Measurements from ENCODE around the gene POLR2C. TPM values are rescaled to one million over a fixed set of nuclear protein-coding genes. Genes with fewer than 3 reads are reported as not detected.

The POLR2C gene
- total and polyA plus RNA-seq, 2 experiments from 2014 or later = 40.0 to 163 TPM

DNA sequence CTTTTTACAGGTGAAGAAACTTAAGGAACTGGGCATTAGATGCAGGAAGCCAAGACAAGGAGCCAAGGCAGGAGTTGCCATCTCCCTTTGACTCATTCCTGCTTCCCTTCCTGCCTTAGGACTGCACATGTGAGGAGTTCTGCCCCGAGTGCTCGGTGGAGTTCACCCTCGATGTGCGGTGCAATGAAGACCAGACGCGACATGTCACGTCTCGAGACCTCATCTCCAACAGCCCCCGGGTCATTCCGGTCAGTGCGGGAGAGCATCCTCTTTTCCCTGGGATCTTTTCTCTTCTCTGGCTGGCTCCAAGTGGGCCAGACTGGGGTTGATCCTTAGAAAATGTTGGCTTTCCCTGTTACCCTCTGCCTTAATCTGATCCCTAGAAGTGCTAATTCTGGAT is 6.6 kb downstream of the POLR2C start:
- no peak overlapping the region for H3K4me3 ChIP-seq
- H3K27ac ChIP-seq = no peak overlapping the region
- H3K79me2 ChIP-seq (ENCODE audit: insufficient read depth) = peaks cover 44% of the 10 kb centered on the region
- H3F3A ChIP-seq (ENCODE audit: insufficient read depth) = peaks cover 40% of the 10 kb centered on the region
- no peaks in the 10 kb centered on the region for H3K9me3 ChIP-seq (ENCODE audit: low read depth)
- no peak for DNase-seq
- H4K20me1 ChIP-seq (ENCODE audit: insufficient read depth) = no peaks in the 10 kb centered on the region; the same call in 1 of the 2 replicates
- no peak overlapping the region for H3K4me2 ChIP-seq (ENCODE audit: unreplicated experiment)
- no peaks in the 10 kb centered on the region for H3K9me2 ChIP-seq (ENCODE audit: insufficient read depth)
- no peak overlapping the region for H3K9ac ChIP-seq
- H3K4me1 ChIP-seq (ENCODE audit: insufficient read depth) = peaks cover 8% of the 10 kb centered on the region
- H3K36me3 ChIP-seq (ENCODE audit: low read depth) = peaks cover 51% of the 10 kb centered on the region
- H2AFZ ChIP-seq = no peak overlapping the region
- no peaks in the 10 kb centered on the region for H3K27me3 ChIP-seq (replicated peaks; ENCODE audit: insufficient read depth)
- in situ Hi-C loops (cut with MboI) = no loop called here
- TF ChIP-seq EZH2phosphoT487 (IDR thresholded peaks at IDR 0.05; ENCODE audit: insufficient read depth, low read depth) (no peak), EZH2 (IDR thresholded peaks at IDR 0.05; ENCODE audit: insufficient read depth, poor library complexity, severe bottlenecking) (no peak)
- 86 to 90% methylated on average over 11 of the region's 11 CpGs for WGBS, 2 experiments (ENCODE audit: low coverage in 1 of 2, low lambda C conversion rate in 2 of 2, missing lambda C conversion rate in 2 of 2)

DNA sequence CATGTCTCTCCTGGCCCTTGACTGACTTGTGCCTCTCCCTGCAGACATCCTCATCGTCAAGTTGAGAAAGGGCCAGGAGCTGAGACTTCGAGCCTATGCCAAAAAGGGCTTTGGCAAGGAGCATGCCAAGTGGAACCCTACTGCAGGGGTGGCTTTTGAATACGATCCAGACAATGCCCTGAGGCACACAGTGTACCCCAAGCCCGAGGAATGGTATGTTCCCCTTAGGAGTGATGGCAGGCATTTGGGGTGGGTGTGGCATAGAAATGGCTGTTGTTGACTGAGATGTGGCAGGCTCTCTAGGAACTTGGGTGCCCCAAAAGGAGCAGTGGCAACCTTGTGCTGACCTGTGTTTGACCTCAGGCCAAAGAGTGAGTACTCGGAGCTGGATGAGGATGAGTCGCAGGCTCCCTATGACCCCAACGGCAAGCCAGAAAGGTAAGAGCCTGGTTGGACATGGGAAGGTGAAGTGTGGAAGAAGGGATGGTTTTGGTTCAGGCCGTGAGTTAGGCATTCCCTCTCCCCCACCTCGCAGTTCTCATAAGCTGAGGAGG is 7.5 kb downstream of the POLR2C start:
- 78 to 81% methylated on average over 9 of the region's 9 CpGs for WGBS, 2 experiments (ENCODE audit: low coverage in 1 of 2, low lambda C conversion rate in 2 of 2, missing lambda C conversion rate in 2 of 2)
- Histone ChIP-seq H4K20me1 (ENCODE audit: insufficient read depth) (no peaks in the 10 kb centered on the region; the same call in 1 of the 2 replicates), H3F3A (ENCODE audit: insufficient read depth) (peaks cover 43% of the 10 kb centered on the region), H3K4me2 (ENCODE audit: unreplicated experiment) (no peak overlapping the region), H3K9ac (no peak overlapping the region), H3K9me3 (ENCODE audit: low read depth) (no peaks in the 10 kb centered on the region), H2AFZ (no peak overlapping the region), H3K36me3 (ENCODE audit: low read depth) (peaks cover 52% of the 10 kb centered on the region), H3K4me3 (no peak overlapping the region), H3K27ac (no peak overlapping the region), H3K27me3 (replicated peaks; ENCODE audit: insufficient read depth) (no peaks in the 10 kb centered on the region), H3K4me1 (ENCODE audit: insufficient read depth) (peaks cover 5% of the 10 kb centered on the region; the same call in 1 of the 2 replicates), H3K9me2 (ENCODE audit: insufficient read depth) (no peaks in the 10 kb centered on the region), H3K79me2 (ENCODE audit: insufficient read depth) (peaks cover 36% of the 10 kb centered on the region)
- TF ChIP-seq EZH2 (IDR thresholded peaks at IDR 0.05; ENCODE audit: insufficient read depth, poor library complexity, severe bottlenecking) (no peak), EZH2phosphoT487 (IDR thresholded peaks at IDR 0.05; ENCODE audit: insufficient read depth, low read depth) (no peak)
- in situ Hi-C loops (cut with MboI) = no loop called here
- DNase-seq = no peak

- H4K20me1 ChIP-seq (ENCODE audit: insufficient read depth) = no peaks in the 10 kb centered on the region
- no peak for DNase-seq
- H3K27me3 ChIP-seq (replicated peaks; ENCODE audit: insufficient read depth) = no peaks in the 10 kb centered on the region
These were observed 8.2 kb downstream of the POLR2C start for GRCh38 chr16:57470711-57471110.

DNA sequence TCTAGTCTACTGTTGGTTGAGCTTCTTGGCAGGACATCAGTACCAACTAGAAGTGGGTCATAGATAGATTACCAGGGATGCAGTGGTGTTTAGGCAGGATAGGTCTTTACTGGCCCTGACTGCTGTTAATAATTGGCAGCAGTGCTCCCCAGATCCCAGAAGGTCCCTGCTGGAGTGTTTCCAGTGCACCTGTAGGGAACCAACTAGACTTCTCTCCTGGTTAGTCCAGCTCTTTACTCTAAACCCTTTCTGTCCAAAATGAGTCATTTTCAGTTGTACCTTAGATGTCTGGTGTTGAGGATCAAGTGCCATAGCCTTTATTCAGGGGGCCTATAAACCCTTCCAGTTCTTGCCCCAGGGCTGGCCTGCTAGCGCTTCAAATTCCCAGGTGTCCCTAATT is 8.7 kb downstream of the POLR2C start:
- no peaks in the 10 kb centered on the region for H3K9me2 ChIP-seq (ENCODE audit: insufficient read depth)

More at GRCh38 chr16:57470711-57471110, 8.2 kb downstream of the POLR2C start:
- Histone ChIP-seq H3F3A (ENCODE audit: insufficient read depth) (peaks cover 43% of the 10 kb centered on the region), H3K36me3 (ENCODE audit: low read depth) (peaks cover 47% of the 10 kb centered on the region), H3K9me2 (ENCODE audit: insufficient read depth) (no peaks in the 10 kb centered on the region), H3K9me3 (ENCODE audit: low read depth) (no peaks in the 10 kb centered on the region), H3K4me2 (ENCODE audit: unreplicated experiment) (no peak overlapping the region), H3K27ac (no peak overlapping the region), H3K9ac (no peak overlapping the region), H2AFZ (no peak overlapping the region), H3K4me1 (ENCODE audit: insufficient read depth) (peaks cover 5% of the 10 kb centered on the region; the same call in 1 of the 2 replicates), H3K4me3 (no peak overlapping the region), H3K79me2 (ENCODE audit: insufficient read depth) (peaks cover 29% of the 10 kb centered on the region)
- 34 to 43% methylated on average over 6 of the region's 6 CpGs for WGBS, 2 experiments (ENCODE audit: low coverage in 1 of 2, low lambda C conversion rate in 2 of 2, missing lambda C conversion rate in 2 of 2)
- TF ChIP-seq EZH2 (IDR thresholded peaks at IDR 0.05; ENCODE audit: insufficient read depth, poor library complexity, severe bottlenecking) (no peak), EZH2phosphoT487 (IDR thresholded peaks at IDR 0.05; ENCODE audit: insufficient read depth, low read depth) (no peak)
- in situ Hi-C loops (cut with MboI) = no loop called here

More for the DNA sequence above, 8.7 kb downstream of the POLR2C start:
- no peak overlapping the region for H2AFZ ChIP-seq
- TF ChIP-seq EZH2 (IDR thresholded peaks at IDR 0.05; ENCODE audit: insufficient read depth, poor library complexity, severe bottlenecking) (no peak), EZH2phosphoT487 (IDR thresholded peaks at IDR 0.05; ENCODE audit: insufficient read depth, low read depth) (no peak)
- no peak overlapping the region for H3K27ac ChIP-seq
- no peaks in the 10 kb centered on the region for H3K9me3 ChIP-seq (ENCODE audit: low read depth)
- H3K36me3 ChIP-seq (ENCODE audit: low read depth) = peaks cover 42% of the 10 kb centered on the region
- WGBS, 2 experiments (ENCODE audit: low coverage in 1 of 2, low lambda C conversion rate in 2 of 2, missing lambda C conversion rate in 2 of 2) = 94 to 100% methylated on average over 1 of the region's 1 CpG
- no peaks in the 10 kb centered on the region for H3K27me3 ChIP-seq (replicated peaks; ENCODE audit: insufficient read depth)
- DNase-seq = no peak
- in situ Hi-C loops (cut with MboI) = no loop called here
- H3K4me1 ChIP-seq (ENCODE audit: insufficient read depth) = peaks cover 5% of the 10 kb centered on the region; the same call in 1 of the 2 replicates
- H3F3A ChIP-seq (ENCODE audit: insufficient read depth) = peaks cover 43% of the 10 kb centered on the region
- H3K79me2 ChIP-seq (ENCODE audit: insufficient read depth) = peaks cover 29% of the 10 kb centered on the region
- no peaks in the 10 kb centered on the region for H4K20me1 ChIP-seq (ENCODE audit: insufficient read depth)
- H3K4me3 ChIP-seq = no peak overlapping the region
- H3K4me2 ChIP-seq (ENCODE audit: unreplicated experiment) = no peak overlapping the region
- H3K9ac ChIP-seq = no peak overlapping the region

Measured in GM23248 (cell line).